ENCODE measurements around the gene CDCA5. TPM values are rescaled to one million over a fixed set of nuclear protein-coding genes. Genes with fewer than 3 reads are reported as not detected.

The CDCA5 gene
- total RNA-seq, 5 donors from 2014 or later (not counting 1 experiment from before 2014, with no cell fraction given): 1.2 to 4.2 (median 1.7) TPM

GRCh38 chr11:65125197-65126056, 41.6 kb upstream of the CDCA5 start:
- Histone ChIP-seq H3K9me3 (no peaks in the 10 kb centered on the region), H3K27me3 (replicated peaks in 1 of 2; ENCODE audit: control insufficient read depth in 2 of 2, extremely low read depth in 1 of 2, insufficient read depth in 2 of 2, low read length in 1 of 2) (no peaks in the 10 kb centered on the region), H3K4me1 (ENCODE audit: control insufficient read depth in 1 of 2, extremely low read depth in 1 of 2, insufficient read depth in 2 of 2, low read length in 2 of 2) (peaks cover 9 to 28% of the 10 kb centered on the region in 2 experiments), H3K27ac (ENCODE audit: low read length) (no peak overlapping the region), H3K36me3 (ENCODE audit: control insufficient read depth in 2 of 2, extremely low read depth in 1 of 2, insufficient read depth in 1 of 2, low read length in 1 of 2) (peaks cover 21 to 71% of the 10 kb centered on the region in 2 donors), H3K4me3 (ENCODE audit: control insufficient read depth in 1 of 2, extremely low read depth in 1 of 2, low read length in 1 of 2) (no peak overlapping the region)
- peaks cover 31% of the 10 kb centered on the region for H3K36me3 Mint-ChIP-seq
- no peak overlapping the region for H3K4me3 Mint-ChIP-seq
- peaks cover 31 to 34% (median 32%) of the 10 kb centered on the region in 3 donors for H3K4me1 Mint-ChIP-seq
- H3K27me3 Mint-ChIP-seq: no peaks in the 10 kb centered on the region
- CTCF ChIA-PET: interaction anchor here in 1 of 2 donors (1.1 kb wide), 1 partner anchor 14 kb away, joined by 5 read pairs; the partner anchor contains the start of gene TM7SF2
- DNase-seq: no peak
- whole genome bisulfite sequencing (ENCODE audit: insufficient coverage): 93% methylated on average over 5 of the region's 12 CpGs
- H3K9me3 Mint-ChIP-seq: no peaks in the 10 kb centered on the region
- POLR2A ChIA-PET: interaction anchor here (0.6 to 1.2 kb wide), 2 partner anchors 9 to 208 kb away, joined by 3 read pairs; no protein-coding TSS in a partner anchor
- no peak for ATAC-seq (replicated peaks in 1 of 4)
- H3K27ac Mint-ChIP-seq: no peak overlapping the region

GRCh38 chr11:65124480-65125196, 40.8 kb upstream of the CDCA5 start:
- H3K36me3 ChIP-seq (ENCODE audit: control insufficient read depth in 2 of 2, extremely low read depth in 1 of 2, insufficient read depth in 1 of 2, low read length in 1 of 2): peaks cover 16 to 71% of the 10 kb centered on the region in 2 donors
- H3K27ac ChIP-seq (ENCODE audit: low read length): no peak overlapping the region
- Mint-ChIP-seq H3K36me3 (peaks cover 39% of the 10 kb centered on the region), H3K4me1 (peaks cover 31 to 42% (median 38%) of the 10 kb centered on the region in 3 donors), H3K27ac (peak overlapping the region in 1 of 2 donors; percentile 68), H3K9me3 (no peaks in the 10 kb centered on the region), H3K27me3 (no peaks in the 10 kb centered on the region), H3K4me3 (peak overlapping the region; percentile 14 to 64 (median 51))
- POLR2A ChIA-PET: interaction anchor here in 1 of 2 donors (1.2 kb wide), 1 partner anchor 10 kb away, joined by 3 read pairs; no protein-coding TSS in a partner anchor
- H3K27me3 ChIP-seq (replicated peaks in 1 of 2; ENCODE audit: control insufficient read depth in 2 of 2, extremely low read depth in 1 of 2, insufficient read depth in 2 of 2, low read length in 1 of 2): no peaks in the 10 kb centered on the region
- DNase-seq (no peak), ATAC-seq (replicated peaks in 1 of 4) (no peak)
- H3K9me3 ChIP-seq: no peaks in the 10 kb centered on the region
- no peak overlapping the region for H3K4me3 ChIP-seq (ENCODE audit: control insufficient read depth in 1 of 2, extremely low read depth in 1 of 2, low read length in 1 of 2)
- CTCF ChIA-PET: interaction anchor here (0.5 to 1.1 kb wide), 3 partner anchors 14 to 228 kb away, joined by 4 to 6 read pairs (median 5); partner anchors contain the start of gene TM7SF2 (in 1 of the 2)
- WGBS (ENCODE audit: insufficient coverage): 92% methylated on average over 2 of the region's 5 CpGs
- peaks cover 9 to 28% of the 10 kb centered on the region in 2 experiments for H3K4me1 ChIP-seq (ENCODE audit: control insufficient read depth in 1 of 2, extremely low read depth in 1 of 2, insufficient read depth in 2 of 2, low read length in 2 of 2)

- ATAC-seq (replicated peaks in 1 of 4) (peak; percentile 81 to 84 (median 82)), DNase-seq (peak; percentile 93 to 100 (median 99))
- ChIA-PET POLR2A (interaction anchor here (0.6 to 2.2 kb wide), 7 partner anchors 9 to 343 kb away, joined by 3 to 12 read pairs (median 6); partner anchors contain the start of genes ARL2 (in 1 of the 2), SF1 (in 1 of the 2), SYVN1 (in 1 of the 2) and TM7SF2 (in 1 of the 2)), CTCF (interaction anchor here (0.6 to 2.3 kb wide), 8 partner anchors 9 to 1137 kb away, joined by 3 to 13 read pairs (median 6); partner anchors contain the start of genes CDCA5 (in 1 of the 2) and TM7SF2 (in 1 of the 2))
- H3K4me3 Mint-ChIP-seq: peak within 1 kb of the TSS; percentile 96 to 100 (median 96)
- Histone ChIP-seq H3K4me3 (ENCODE audit: control insufficient read depth in 1 of 2, extremely low read depth in 1 of 2, low read length in 1 of 2) (peak within 1 kb of the TSS; percentile 80 to 91), H3K27ac (ENCODE audit: low read length) (peak within 1 kb of the TSS; percentile 92), H3K4me1 (ENCODE audit: control insufficient read depth in 1 of 2, extremely low read depth in 1 of 2, insufficient read depth in 2 of 2, low read length in 2 of 2) (peaks cover 9 to 34% of the 10 kb centered on the region in 2 experiments), H3K36me3 (ENCODE audit: control insufficient read depth in 2 of 2, extremely low read depth in 1 of 2, insufficient read depth in 1 of 2, low read length in 1 of 2) (peaks cover 8 to 63% of the 10 kb centered on the region in 2 donors), H3K27me3 (replicated peaks in 1 of 2; ENCODE audit: control insufficient read depth in 2 of 2, extremely low read depth in 1 of 2, insufficient read depth in 2 of 2, low read length in 1 of 2) (no peaks in the 10 kb centered on the region), H3K9me3 (no peaks in the 10 kb centered on the region)
- peaks cover 43 to 57% (median 48%) of the 10 kb centered on the region in 3 donors for H3K4me1 Mint-ChIP-seq
- WGBS (ENCODE audit: insufficient coverage): under 1% methylated on average over 56 of the region's 64 CpGs
- H3K27ac Mint-ChIP-seq: peak within 1 kb of the TSS; percentile 98 to 100
- H3K36me3 Mint-ChIP-seq: peaks cover 51% of the 10 kb centered on the region
- no peaks in the 10 kb centered on the region for H3K9me3 Mint-ChIP-seq
- no peaks in the 10 kb centered on the region for H3K27me3 Mint-ChIP-seq
These were observed 38.2 kb upstream of the CDCA5 start, which contains the start of the genes FAU and MRPL49 for GRCh38 chr11:65121865-65122696. Gene FAU, minus strand, starts transcription at chr11:65122134. Its CDS starts 321 bp downstream, at chr11:65121813. Gene MRPL49, plus strand, starts transcription at chr11:65122321. Its CDS starts 26 bp downstream, at chr11:65122347.

- Mint-ChIP-seq H3K36me3 (peaks cover 49% of the 10 kb centered on the region), H3K27ac (peak overlapping the region; percentile 98 to 100), H3K4me1 (peaks cover 47 to 61% (median 52%) of the 10 kb centered on the region in 3 donors), H3K9me3 (no peaks in the 10 kb centered on the region), H3K4me3 (peak overlapping the region; percentile 96 to 100 (median 96)), H3K27me3 (no peaks in the 10 kb centered on the region)
- no peaks in the 10 kb centered on the region for H3K9me3 ChIP-seq
- peaks cover 9 to 40% of the 10 kb centered on the region in 2 experiments for H3K4me1 ChIP-seq (ENCODE audit: control insufficient read depth in 1 of 2, extremely low read depth in 1 of 2, insufficient read depth in 2 of 2, low read length in 2 of 2)
- H3K27me3 ChIP-seq (replicated peaks in 1 of 2; ENCODE audit: control insufficient read depth in 2 of 2, extremely low read depth in 1 of 2, insufficient read depth in 2 of 2, low read length in 1 of 2): no peaks in the 10 kb centered on the region
- DNase-seq: peak in 3 of 35 experiments; percentile 25 to 37 (median 35)
- H3K27ac ChIP-seq (ENCODE audit: low read length): peak overlapping the region; percentile 92
- CTCF ChIA-PET: interaction anchor here in 1 of 2 donors (0.8 to 2.3 kb wide), 6 partner anchors 8 to 59 kb away, joined by 3 to 13 read pairs (median 7); partner anchors contain the start of genes CDCA5 and TM7SF2
- POLR2A ChIA-PET: interaction anchor here (0.6 to 2.2 kb wide), 4 partner anchors 8 to 26 kb away, joined by 3 to 12 read pairs (median 6); partner anchors contain the start of genes SYVN1 (in 1 of the 2), TM7SF2 (in 1 of the 2) and VPS51 (in 1 of the 2)
- peak overlapping the region; percentile 80 to 91 for H3K4me3 ChIP-seq (ENCODE audit: control insufficient read depth in 1 of 2, extremely low read depth in 1 of 2, low read length in 1 of 2)
- H3K36me3 ChIP-seq (ENCODE audit: control insufficient read depth in 2 of 2, extremely low read depth in 1 of 2, insufficient read depth in 1 of 2, low read length in 1 of 2): peaks cover 7 to 57% of the 10 kb centered on the region in 2 donors
- WGBS (ENCODE audit: insufficient coverage): under 1% methylated on average over 22 of the region's 22 CpGs
- no peak for ATAC-seq (replicated peaks in 1 of 4)
These were observed 37.6 kb upstream of the CDCA5 start for GRCh38 chr11:65121447-65121864.

GRCh38 chr11:65120831-65121230, 37.0 kb upstream of the CDCA5 start:
- peak overlapping the region; percentile 98 to 100 for H3K27ac Mint-ChIP-seq
- no peak for ATAC-seq (replicated peaks in 1 of 4)
- no peaks in the 10 kb centered on the region for H3K9me3 ChIP-seq
- H3K4me3 ChIP-seq (ENCODE audit: control insufficient read depth in 1 of 2, extremely low read depth in 1 of 2, low read length in 1 of 2): peak overlapping the region in 1 of 2 donors; percentile 80
- DNase-seq: no peak
- peaks cover 7 to 53% of the 10 kb centered on the region in 2 donors for H3K36me3 ChIP-seq (ENCODE audit: control insufficient read depth in 2 of 2, extremely low read depth in 1 of 2, insufficient read depth in 1 of 2, low read length in 1 of 2)
- peaks cover 13 to 46% of the 10 kb centered on the region in 2 experiments for H3K4me1 ChIP-seq (ENCODE audit: control insufficient read depth in 1 of 2, extremely low read depth in 1 of 2, insufficient read depth in 2 of 2, low read length in 2 of 2)
- ChIA-PET CTCF (interaction anchor here in 1 of 2 donors (0.8 to 2.3 kb wide), 3 partner anchors 10 to 59 kb away, joined by 3 to 13 read pairs (median 11); no protein-coding TSS in a partner anchor), POLR2A (interaction anchor here in 1 of 2 donors (2.2 kb wide), 1 partner anchor 9 kb away, joined by 7 read pairs; the partner anchor contains the start of gene TM7SF2)
- peaks cover 47% of the 10 kb centered on the region for H3K36me3 Mint-ChIP-seq
- peaks cover 47 to 66% (median 58%) of the 10 kb centered on the region in 3 donors for H3K4me1 Mint-ChIP-seq
- H3K27me3 ChIP-seq (replicated peaks in 1 of 2; ENCODE audit: control insufficient read depth in 2 of 2, extremely low read depth in 1 of 2, insufficient read depth in 2 of 2, low read length in 1 of 2): no peaks in the 10 kb centered on the region
- peak overlapping the region; percentile 92 for H3K27ac ChIP-seq (ENCODE audit: low read length)
- H3K27me3 Mint-ChIP-seq: no peaks in the 10 kb centered on the region
- no peaks in the 10 kb centered on the region for H3K9me3 Mint-ChIP-seq
- WGBS (ENCODE audit: insufficient coverage): no CpG with 5 or more reads among the region's 3 CpGs
- H3K4me3 Mint-ChIP-seq: peak overlapping the region; percentile 96 to 100 (median 96)
